H1 (cell line): ENCODE results near the gene NPM1. TPM values are rescaled to one million over a fixed set of nuclear protein-coding genes. Genes with fewer than 3 reads are reported as not detected.
"Not testable (repeated sequence)": the region's sequence is repeated elsewhere in the genome, so short reads cannot be mapped to it uniquely, and the experiment has no call there.

ENCODE experiments used
- CTCF ChIA-PET: fragments of 300-600 bp; sonication (Branson Sonifier 250); formaldehyde crosslinking; loops from one replicate; lab custom pipeline; 2021; ENCODE audit not compliant: partially characterized antibody; lab: Charles Lee
- POLR2A ChIA-PET: fragments of 300-600 bp; sonication (Branson Sonifier 250); formaldehyde crosslinking; loops from one replicate; lab custom pipeline; 2021; ENCODE audit warnings: inconsistent platforms; ENCODE audit not compliant: partially characterized antibody; lab: Charles Lee
- DNase-seq, 2 experiments: peaks; one replicate each; pipeline versions ENCODE4 v3.0.0 to v3.0.0-alpha.2; 2010 to 2022; ENCODE audit warnings: low spot score in 2 of 2, low read depth in 1 of 2, mixed read lengths in 1 of 2
- FAIRE-seq: peaks from 2 replicates; lab custom pipeline; 2011; peaks lifted over from hg19 to GRCh38; lab: Jason Lieb, UNC
- H2AFZ ChIP-seq: 2 replicates; pipeline ENCODE4 v1.8.1; 2012; ENCODE audit warnings: low read length, inconsistent platforms
- H2AK5ac ChIP-seq: 2 replicates; pipeline ENCODE4 v1.6.1; 2013; ENCODE audit warnings: low read depth, low read length
- H2BK120ac ChIP-seq: replicated peaks from 2 replicates; pipeline ENCODE3; 2013; ENCODE audit warnings: low read depth, low read length, inconsistent platforms
- H2BK12ac ChIP-seq: 2 replicates; pipeline ENCODE4 v1.6.1; 2013; ENCODE audit warnings: low read depth, low read length
- H2BK15ac ChIP-seq: 2 replicates; pipeline ENCODE4 v1.6.1; 2013; ENCODE audit warnings: low read length
- H2BK20ac ChIP-seq: 2 replicates; pipeline ENCODE4 v1.6.1; 2013; ENCODE audit warnings: low read length
- H2BK5ac ChIP-seq: 2 replicates; pipeline ENCODE4 v1.6.1; 2013; ENCODE audit warnings: low read depth, low read length
- H3K14ac ChIP-seq: 2 replicates; pipeline ENCODE4 v1.6.1; 2013; ENCODE audit warnings: inconsistent platforms; ENCODE audit not compliant: insufficient read length
- H3K18ac ChIP-seq: 2 replicates; pipeline ENCODE4 v1.6.1; 2013; ENCODE audit warnings: low read length; ENCODE audit errors: extremely low read depth
- H3K23ac ChIP-seq: 2 replicates; pipeline ENCODE4 v1.6.1; 2013; ENCODE audit warnings: inconsistent platforms; ENCODE audit not compliant: insufficient read length
- H3K23me2 ChIP-seq: 2 replicates; pipeline ENCODE4 v1.6.1; 2013; ENCODE audit warnings: low read depth, low read length
- H3K27ac ChIP-seq: 2 replicates; pipeline ENCODE4 v1.6.1; 2011; ENCODE audit warnings: low read depth, low read length, inconsistent platforms
- H3K27me3 ChIP-seq, 4 experiments: replicated peaks in 1 of 4; 1 replicate in 1 of 4; 2 replicates in 3 of 4; pipeline versions ENCODE4 v1.6.1 to v1.8.1; 2011 to 2013; ENCODE audit warnings: low read length in 3 of 4, mild to moderate bottlenecking in 3 of 4, inconsistent platforms in 2 of 4, mixed read lengths in 2 of 4, moderate library complexity in 1 of 4; ENCODE audit not compliant: control insufficient read depth in 3 of 4, insufficient read depth in 3 of 4; ENCODE audit errors: extremely low read depth in 1 of 4
- H3K36me3 ChIP-seq, 4 experiments: 2 replicates each; pipeline versions ENCODE4 v1.6.1 to v1.8.1; 2011 to 2013; ENCODE audit warnings: mild to moderate bottlenecking in 4 of 4, low read length in 3 of 4, moderate library complexity in 2 of 4, control low read depth in 1 of 4, inconsistent platforms in 1 of 4; ENCODE audit not compliant: insufficient read depth in 4 of 4, control insufficient read depth in 2 of 4
- H3K4ac ChIP-seq: replicated peaks from 2 replicates; pipeline ENCODE3; 2013; ENCODE audit warnings: low read length, low read depth, mixed read lengths, inconsistent platforms; ENCODE audit not compliant: insufficient read length
- H3K4me1 ChIP-seq, 4 experiments: replicated peaks in 1 of 4; 1 replicate in 1 of 4; 2 replicates in 3 of 4; pipeline versions ENCODE4 v1.6.1 to v1.8.1; 2011 to 2013; ENCODE audit warnings: low read length in 3 of 4, inconsistent platforms in 2 of 4, mixed read lengths in 1 of 4; ENCODE audit not compliant: insufficient read depth in 4 of 4, control insufficient read depth in 3 of 4
- H3K4me2 ChIP-seq, 2 experiments: 2 replicates each; pipeline versions ENCODE4 v1.6.1 to v1.8.1; 2011 to 2013; ENCODE audit warnings: low read depth in 2 of 2, low read length in 2 of 2, control low read depth in 1 of 2, inconsistent platforms in 1 of 2, mild to moderate bottlenecking in 1 of 2; ENCODE audit not compliant: insufficient read depth in 1 of 2
- H3K4me3 ChIP-seq, 4 experiments: fragments of 200-600, 300-600 bp in 1 of 4; sonication (generic), shearing (Covaris generic), sonication (Bioruptor Twin) in 1 of 4; 2 replicates each; pipeline versions ENCODE4 v1.5.1 to v1.8.1; 2011 to 2016; ENCODE audit warnings: low read length in 4 of 4, low read depth in 3 of 4, control low read depth in 2 of 4, inconsistent platforms in 2 of 4, mild to moderate bottlenecking in 2 of 4, mixed read lengths in 1 of 4, moderate library complexity in 1 of 4; ENCODE audit not compliant: insufficient read depth in 2 of 4; ENCODE audit errors: extremely low read depth in 1 of 4
- H3K56ac ChIP-seq: replicated peaks from 2 replicates; pipeline ENCODE3; 2013; ENCODE audit warnings: low read depth, mild to moderate bottlenecking, mixed read lengths, low read length, inconsistent platforms; ENCODE audit not compliant: insufficient read length
- H3K79me1 ChIP-seq: 2 replicates; pipeline ENCODE4 v1.6.1; 2013; ENCODE audit warnings: low read depth, low read length, control low read depth
- H3K79me2 ChIP-seq, 2 experiments: 2 replicates each; pipeline versions ENCODE4 v1.6.1 to v1.8.1; 2012 to 2013; ENCODE audit warnings: low read length in 2 of 2, mild to moderate bottlenecking in 2 of 2, inconsistent platforms in 1 of 2; ENCODE audit not compliant: insufficient read depth in 2 of 2, control insufficient read depth in 1 of 2
- H3K9ac ChIP-seq, 4 experiments: replicated peaks in 1 of 4; 1 replicate in 1 of 4; 2 replicates in 3 of 4; pipeline versions ENCODE4 v1.6.1 to v1.8.1; 2011 to 2013; ENCODE audit warnings: low read depth in 3 of 4, low read length in 3 of 4, control low read depth in 2 of 4, mild to moderate bottlenecking in 2 of 4, moderate library complexity in 2 of 4, inconsistent platforms in 1 of 4; ENCODE audit errors: extremely low read depth in 1 of 4
- H3K9me3 ChIP-seq, 2 experiments: 2 replicates each; pipeline versions ENCODE4 v1.6.1 to v1.8.1; 2012 to 2013; ENCODE audit warnings: mild to moderate bottlenecking in 2 of 2, moderate library complexity in 2 of 2, control low read depth in 1 of 2, inconsistent platforms in 1 of 2, low read depth in 1 of 2, low read length in 1 of 2, mixed read lengths in 1 of 2; ENCODE audit not compliant: insufficient read depth in 2 of 2
- H4K20me1 ChIP-seq, 2 experiments: replicated peaks in 1 of 2; 2 replicates each; pipeline versions ENCODE3 to v1.8.1; 2011 to 2013; ENCODE audit warnings: inconsistent platforms in 2 of 2, low read length in 2 of 2, mild to moderate bottlenecking in 1 of 2; ENCODE audit not compliant: insufficient read depth in 2 of 2, control insufficient read depth in 1 of 2
- H4K5ac ChIP-seq: 2 replicates; pipeline ENCODE4 v1.6.1; 2013; ENCODE audit warnings: low read length, low read depth, mixed read lengths, inconsistent platforms; ENCODE audit not compliant: insufficient read length
- H4K8ac ChIP-seq: 2 replicates; pipeline ENCODE4 v1.8.0; 2013; ENCODE audit warnings: mild to moderate bottlenecking, moderate library complexity, low read length, inconsistent platforms; ENCODE audit not compliant: insufficient read depth; ENCODE audit errors: extremely low read depth
- H4K91ac ChIP-seq: replicated peaks from 2 replicates; pipeline ENCODE3; 2013; ENCODE audit warnings: low read length, mixed read lengths, inconsistent platforms; ENCODE audit not compliant: insufficient read length
- WGBS, 2 experiments: shearing (Covaris generic) in 1 of 2; methylation state at CpG; one replicate each; pipeline versions ENCODE4 v1.1.6 to v1.1.7; 2013 to 2015; ENCODE audit warnings: low lambda C conversion rate in 2 of 2, mixed read lengths in 2 of 2, inconsistent platforms in 1 of 2, low coverage in 1 of 2, missing lambda C conversion rate in 1 of 2; ENCODE audit not compliant: insufficient replicate concordance in 2 of 2, insufficient coverage in 1 of 2, insufficient read length in 1 of 2; ENCODE audit errors: extremely low coverage in 1 of 2, missing lambda C conversion rate in 1 of 2; 5-methylcytosine and 5-hydroxymethylcytosine counted together
- polyA plus RNA-seq, 7 experiments: library from polyadenylated mRNA; depleted of rRNA in 3 of 7; stranded (reverse) in 5 of 7; unstranded in 2 of 7; fragments of >200 nt in 5 of 7; fragments of 200-250 nt in 2 of 7; gene quantifications; 1 replicate in 5 of 7; 2 replicates in 1 of 7; 4 replicates in 1 of 7; pipeline versions ENCODE4 v1.2.1 to v1.2.3, GENCODE V29; 2011 to 2013; ENCODE audit warnings: missing spikeins in 2 of 7, mixed read lengths in 2 of 7
- total RNA-seq: library from RNA; stranded (reverse); fragmentation: NEBNext Ultra II Directional; extraction: Animal tissue kit (Norgen Biotek cat#: 25700); gene quantifications from 2 replicates; pipeline ENCODE4 v1.2.1, GENCODE V29; 2021

NPM1 gene
- total and polyA plus RNA-seq, 2 of the 8 experiments (the other 6 are each of a cell fraction or from before 2014, with no cell fraction given) = 2,182 to 4,042 TPM

DNA sequence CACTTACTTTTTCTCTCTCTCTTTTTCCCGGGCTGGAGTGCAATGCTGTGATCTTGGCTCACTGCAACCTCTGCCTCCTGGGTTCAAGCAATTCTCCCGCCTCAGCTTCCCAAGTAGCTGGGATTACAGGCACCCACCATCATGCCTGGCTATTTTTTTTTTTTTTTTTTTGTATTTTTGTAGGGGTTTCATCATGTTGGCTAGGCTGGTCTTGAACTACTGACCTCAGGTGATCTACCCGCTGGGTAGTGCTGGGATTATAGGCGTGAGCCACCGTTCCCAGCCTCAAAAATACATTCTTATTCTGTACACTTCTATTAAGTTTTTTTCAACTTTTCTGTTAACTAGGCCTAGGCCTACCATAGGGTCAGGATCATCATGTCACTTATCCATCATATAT is 26.3 kb downstream of the NPM1 start:
- H2BK20ac ChIP-seq, H3K4ac ChIP-seq, H3K4me2 ChIP-seq, H3K4me1 ChIP-seq, H4K5ac ChIP-seq, H3K23ac ChIP-seq, H2BK5ac ChIP-seq, H3K27ac ChIP-seq, H3K23me2 ChIP-seq, H3K9ac ChIP-seq, H3K4me3 ChIP-seq, H4K8ac ChIP-seq, H3K14ac ChIP-seq, DNase-seq, H2AK5ac ChIP-seq, FAIRE-seq, H3K9me3 ChIP-seq, H4K91ac ChIP-seq, H2AFZ ChIP-seq, H3K79me1 ChIP-seq, H2BK120ac ChIP-seq, H2BK12ac ChIP-seq, H3K18ac ChIP-seq, H3K56ac ChIP-seq, H3K27me3 ChIP-seq, H2BK15ac ChIP-seq: not testable (repeated sequence)
- peaks cover 0 to 24% of the 10 kb centered on the region in 2 experiments; a peak in 1 of 4 replicates for H3K79me2 ChIP-seq
- H3K36me3 ChIP-seq = peaks cover 16 to 45% (median 34%) of the 10 kb centered on the region in 4 experiments
- whole genome bisulfite sequencing, 2 experiments = 92% methylated on average over 5 of the region's 5 CpGs; no CpG with 5 or more reads in 1 of the 2 experiments
- ChIA-PET POLR2A (interaction anchor here (1.0 to 12.5 kb wide), 12 partner anchors 8 to 213 kb away, joined by 3 to 626 read pairs (median 4); partner anchors contain the start of gene NPM1), CTCF (interaction anchor here (0.6 to 1.2 kb wide), 4 partner anchors 9 to 396 kb away, joined by 3 to 4 read pairs (median 3); no protein-coding TSS in a partner anchor)
- H4K20me1 ChIP-seq = peaks cover 20 to 22% of the 10 kb centered on the region in 2 experiments
